Uterus (tissue), 4 donors: Measurements from ENCODE around the gene ADAMTSL1. TPM values are rescaled to one million over a fixed set of nuclear protein-coding genes. Genes with fewer than 3 reads are reported as not detected.

Experiments
- DNase-seq, 2 donors: peaks; one replicate each; pipeline ENCODE4 v3.0.0-alpha.2; 2019 to 2020
- H3K27ac ChIP-seq, 2 donors: fragments of 200-600 bp; sonication (generic); 1 replicate in 1 of 2; 2 replicates in 1 of 2; pipeline ENCODE4 v1.5.1; 2016 to 2018
- H3K27me3 ChIP-seq, 2 donors: fragments of 200-600 bp; sonication (generic); one replicate each; pipeline ENCODE4 v1.5.1; 2018 to 2019; ENCODE audit warnings: control low read depth in 1 of 2
- H3K36me3 ChIP-seq, 2 donors: fragments of 200-600 bp; sonication (generic); one replicate each; pipeline ENCODE4 v1.5.1; 2019; ENCODE audit warnings: control low read depth in 1 of 2
- H3K4me1 ChIP-seq, 2 donors: fragments of 200-600 bp; sonication (generic); one replicate each; pipeline ENCODE4 v1.5.1; 2018 to 2019; ENCODE audit warnings: control low read depth in 1 of 2
- H3K4me3 ChIP-seq, 2 donors: fragments of 200-600 bp; sonication (generic); 1 replicate in 1 of 2; 2 replicates in 1 of 2; pipeline ENCODE4 v1.5.1; 2018 to 2019; ENCODE audit warnings: mild to moderate bottlenecking in 1 of 2
- H3K9me3 ChIP-seq, 2 donors: fragments of 200-600 bp; sonication (generic); one replicate each; pipeline ENCODE4 v1.5.1; 2019; ENCODE audit warnings: control low read depth in 1 of 2
- CTCF ChIP-seq, 4 experiments: fragments of 200-600 bp in 2 of 4; fragments of 450-650 bp in 2 of 4; sonication (generic) in 2 of 4; IDR thresholded peaks; one replicate each; pipeline ENCODE4 v1.5.1; 2016 to 2019; ENCODE audit warnings: antibody characterized with exemption in 4 of 4, mild to moderate bottlenecking in 2 of 4, moderate library complexity in 1 of 4
- POLR2A ChIP-seq, 2 donors: fragments of 450-650 bp; IDR thresholded peaks; one replicate each; pipeline ENCODE4 v1.6.1; 2016; ENCODE audit warnings: antibody characterized with exemption in 2 of 2, mild to moderate bottlenecking in 1 of 2, moderate library complexity in 1 of 2
- intact Hi-C: fragments of 100-400 bp; cut with DNase I; formaldehyde crosslinking; loops from one replicate; pipeline ENCODE4 v1.15.1; 2023; ENCODE audit warnings: low total_unique reads
- total RNA-seq, 4 donors: library from RNA; depleted of rRNA in 3 of 4; stranded (reverse); fragments of >200 nt in 3 of 4; gene quantifications; one replicate each; pipeline versions ENCODE4 v1.1.0 to v1.2.4, GENCODE V29; 2014 to 2023
- donor health status: DM: yes; HTN: yes; CAD: no.

Gene ADAMTSL1
- total RNA-seq, 4 donors from 2014 or later = 30.0 to 186 (median 138) TPM

- no peaks in the 10 kb centered on the region for H3K36me3 ChIP-seq
These were observed 297.8 kb downstream of the ADAMTSL1 start for GRCh38 chr9:18771763-18772162.

GRCh38 chr9:18775241-18775640, 301.3 kb downstream of the ADAMTSL1 start:
- intact Hi-C loops = no loop called here
- no peaks in the 10 kb centered on the region for H3K36me3 ChIP-seq
- H3K4me3 ChIP-seq = no peak overlapping the region
- no peaks in the 10 kb centered on the region for H3K4me1 ChIP-seq
- no peaks in the 10 kb centered on the region for H3K9me3 ChIP-seq
- H3K27me3 ChIP-seq = no peaks in the 10 kb centered on the region
- TF ChIP-seq CTCF (IDR thresholded peaks at IDR 0.05) (no peak), POLR2A (IDR thresholded peaks at IDR 0.05) (no peak)
- DNase-seq = no peak
- H3K27ac ChIP-seq = no peak overlapping the region

More at GRCh38 chr9:18771763-18772162, 297.8 kb downstream of the ADAMTSL1 start:
- intact Hi-C loops = no loop called here
- H3K4me1 ChIP-seq = peaks cover 0 to 5% of the 10 kb centered on the region in 2 donors
- TF ChIP-seq POLR2A (IDR thresholded peaks at IDR 0.05) = no peak
- no peak for TF ChIP-seq CTCF (IDR thresholded peaks at IDR 0.05)
- no peak for DNase-seq
- no peaks in the 10 kb centered on the region for H3K9me3 ChIP-seq
- H3K4me3 ChIP-seq = no peak overlapping the region
- no peaks in the 10 kb centered on the region for H3K27me3 ChIP-seq
- H3K27ac ChIP-seq = peak overlapping the region; percentile 73 to 74

- TF ChIP-seq POLR2A (IDR thresholded peaks at IDR 0.05) (no peak), CTCF (IDR thresholded peaks at IDR 0.05) (no peak)
- Histone ChIP-seq H3K27ac (no peak overlapping the region), H3K9me3 (no peaks in the 10 kb centered on the region), H3K4me3 (no peak overlapping the region), H3K27me3 (no peaks in the 10 kb centered on the region), H3K36me3 (no peaks in the 10 kb centered on the region), H3K4me1 (no peaks in the 10 kb centered on the region)
- no peak for DNase-seq
- intact Hi-C loops = no loop called here
These were observed 302.0 kb downstream of the ADAMTSL1 start for GRCh38 chr9:18775930-18776329.

GRCh38 chr9:18776836-18777820, 303.2 kb downstream of the ADAMTSL1 start:
- TF ChIP-seq CTCF (IDR thresholded peaks at IDR 0.05) (no peak), POLR2A (IDR thresholded peaks at IDR 0.05) (no peak)
- intact Hi-C loops = no loop called here
- Histone ChIP-seq H3K4me3 (no peak overlapping the region), H3K4me1 (no peaks in the 10 kb centered on the region), H3K9me3 (no peaks in the 10 kb centered on the region), H3K27me3 (no peaks in the 10 kb centered on the region), H3K36me3 (no peaks in the 10 kb centered on the region), H3K27ac (no peak overlapping the region)
- DNase-seq = no peak

- Histone ChIP-seq H3K36me3 (no peaks in the 10 kb centered on the region), H3K9me3 (no peaks in the 10 kb centered on the region), H3K4me3 (no peak overlapping the region), H3K4me1 (no peaks in the 10 kb centered on the region), H3K27me3 (no peaks in the 10 kb centered on the region), H3K27ac (no peak overlapping the region)
- no peak for DNase-seq
- TF ChIP-seq POLR2A (IDR thresholded peaks at IDR 0.05) (no peak), CTCF (IDR thresholded peaks at IDR 0.05) (no peak)
- intact Hi-C loops = no loop called here
These were observed 304.2 kb downstream of the ADAMTSL1 start for GRCh38 chr9:18778147-18778546.
